GM18507 (cell line): ENCODE results near the gene SWI5.
A peak's percentile ranks its signal among the peaks of the same experiment; 100 is the strongest.

Experiments
- DNase-seq: peaks from one replicate; pipeline ENCODE4 v3.0.0; 2011; ENCODE audit warnings: low read depth; ENCODE audit not compliant: insufficient read length; ENCODE audit errors: extremely low spot score
- FAIRE-seq: peaks from 2 replicates; lab custom pipeline; 2011; peaks lifted over from hg19 to GRCh38; lab: Jason Lieb, UNC

Gene SWI5

GRCh38 chr9:128304971-128305288, 28.9 kb downstream of the SWI5 start:
- DNase-seq (no peak), FAIRE-seq (no peak)

GRCh38 chr9:128309551-128309950, 33.5 kb downstream of the SWI5 start:
- DNase-seq: no peak
- FAIRE-seq: no peak

DNA sequence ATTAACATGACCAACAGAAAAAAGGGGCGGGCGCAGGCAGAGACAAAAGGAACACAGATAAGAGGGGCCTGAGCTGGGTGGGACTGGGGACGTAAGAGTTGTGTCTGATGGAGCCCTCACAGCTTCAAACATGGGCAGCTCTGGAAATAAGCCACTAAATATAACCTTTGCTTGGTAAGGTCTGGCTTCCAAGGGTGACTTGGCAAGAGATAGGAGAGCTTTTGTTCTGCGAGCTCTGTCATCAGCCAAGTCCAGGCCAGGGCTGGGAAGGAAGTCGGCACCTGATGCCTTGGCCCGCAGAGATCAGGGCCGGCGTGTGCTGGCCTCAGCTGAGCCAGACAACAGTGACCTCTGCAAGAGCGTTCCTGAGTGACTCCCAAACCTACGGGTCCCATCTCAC, 34.4 kb downstream of the SWI5 start:
- no peak for DNase-seq
- no peak for FAIRE-seq

- no peak for DNase-seq
- FAIRE-seq: no peak
These were observed 38.6 kb downstream of the SWI5 start for GRCh38 chr9:128314697-128315096.

GRCh38 chr9:128316421-128316820, 40.3 kb downstream of the SWI5 start:
- DNase-seq (no peak), FAIRE-seq (no peak)

- DNase-seq (no peak), FAIRE-seq (no peak)
These were observed 41.6 kb downstream of the SWI5 start for GRCh38 chr9:128317629-128318028.

GRCh38 chr9:128321343-128321742, 45.3 kb downstream of the SWI5 start:
- FAIRE-seq: no peak

GRCh38 chr9:128321879-128322403, 45.9 kb downstream of the SWI5 start:
- no peak for FAIRE-seq

More at GRCh38 chr9:128321343-128321742, 45.3 kb downstream of the SWI5 start:
- no peak for DNase-seq

GRCh38 chr9:128322404-128323211, 46.5 kb downstream of the SWI5 start, which contains the start of the genes COQ4 and TRUB2:
COQ4 (plus strand) TSS chr9:128322839; CDS start chr9:128322859, 20 bp downstream.
TRUB2 (minus strand) TSS chr9:128322447; CDS start chr9:128322408, 39 bp downstream.
- peak; percentile 95 for DNase-seq
- FAIRE-seq: peak; percentile 67

More at GRCh38 chr9:128321879-128322403, 45.9 kb downstream of the SWI5 start:
- no peak for DNase-seq

DNA sequence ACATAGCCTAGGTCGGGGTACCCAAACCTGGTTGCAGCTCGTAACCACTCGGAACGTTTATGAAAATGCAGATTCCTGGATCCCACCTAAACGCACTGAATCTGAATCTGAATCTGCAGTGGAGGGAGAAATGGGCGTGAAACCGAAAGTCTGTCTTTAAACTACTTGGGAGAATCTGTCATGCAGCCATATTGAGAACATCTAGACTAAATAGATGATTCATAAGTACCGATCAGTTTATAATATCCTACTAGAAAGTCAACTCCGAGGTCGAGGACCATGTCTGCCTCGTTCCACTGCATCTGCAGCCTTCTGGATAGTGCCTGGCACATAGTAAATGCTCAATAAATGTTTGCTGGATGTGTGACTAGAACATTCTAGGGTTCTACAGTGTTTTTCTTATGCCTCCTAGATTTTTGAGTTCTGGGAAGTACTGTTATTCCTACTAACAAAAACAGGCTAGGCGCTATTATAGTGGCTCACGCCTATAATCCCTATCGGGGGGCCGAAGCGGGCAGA, 47.2 kb downstream of the SWI5 start:
- FAIRE-seq: no peak
- no peak for DNase-seq

DNA sequence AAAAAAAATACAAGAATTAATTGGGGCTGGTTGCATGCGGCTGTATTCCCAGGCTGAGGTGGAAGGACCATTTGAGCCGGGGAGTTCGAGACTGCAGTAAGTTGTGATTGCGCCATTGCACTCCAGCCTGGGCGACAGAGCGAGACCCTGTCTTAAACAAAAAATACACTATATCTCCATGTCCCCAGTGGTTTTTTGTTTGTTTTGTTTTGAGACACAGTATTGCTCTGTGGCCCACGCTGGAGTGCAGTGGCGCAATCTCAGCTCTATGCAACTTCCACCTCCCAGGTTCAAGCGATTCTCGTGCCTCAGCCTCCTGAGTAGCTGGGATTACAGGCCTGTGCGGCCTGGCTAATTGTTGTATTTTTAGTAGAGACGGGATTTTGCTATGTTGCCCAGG, 47.7 kb downstream of the SWI5 start:
- no peak for DNase-seq

GRCh38 chr9:128324401-128324800, 48.3 kb downstream of the SWI5 start:
- no peak for DNase-seq
- no peak for FAIRE-seq

More for the DNA sequence above, 47.7 kb downstream of the SWI5 start:
- FAIRE-seq: no peak

DNA sequence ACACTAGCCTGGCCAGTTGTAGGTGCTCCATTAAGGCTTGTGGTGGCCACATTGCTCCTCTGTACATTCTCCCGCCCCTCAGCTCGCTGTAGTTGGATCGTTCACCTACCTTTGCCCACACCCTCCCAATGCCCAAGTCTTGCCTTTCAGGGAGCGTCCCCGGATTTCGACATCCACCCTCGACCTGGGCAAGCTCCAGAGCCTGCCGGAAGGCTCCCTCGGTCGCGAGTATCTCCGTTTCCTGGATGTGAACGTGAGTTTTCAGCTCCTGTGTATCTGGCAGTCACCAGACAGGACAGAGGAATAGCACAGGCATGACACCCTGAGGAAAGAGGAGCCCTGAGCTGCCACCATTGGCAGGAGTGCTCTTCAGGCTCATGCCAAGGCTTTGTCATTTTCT, 49.6 kb downstream of the SWI5 start:
- FAIRE-seq (no peak), DNase-seq (no peak)

DNA sequence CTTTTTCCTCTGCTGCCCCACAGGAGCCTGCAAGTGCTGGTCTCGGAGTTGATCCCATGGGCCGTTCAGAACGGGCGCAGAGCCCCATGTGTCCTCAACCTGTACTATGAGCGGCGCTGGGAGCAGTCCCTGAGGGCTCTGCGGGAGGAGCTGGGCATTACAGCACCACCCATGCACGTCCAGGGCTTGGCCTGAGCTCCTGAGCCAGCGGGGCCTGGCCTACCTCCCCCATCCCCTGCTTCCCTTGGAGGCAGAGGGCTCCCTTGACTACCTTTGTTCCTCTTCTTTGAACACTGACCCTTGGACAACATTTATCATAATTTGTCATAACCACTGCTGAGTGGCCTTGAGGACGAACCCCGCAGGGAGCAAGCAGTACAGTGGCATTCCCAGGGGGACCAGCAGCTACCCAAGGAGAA, 57.4 kb downstream of the SWI5 start:
- no peak for DNase-seq
- FAIRE-seq: no peak

DNA sequence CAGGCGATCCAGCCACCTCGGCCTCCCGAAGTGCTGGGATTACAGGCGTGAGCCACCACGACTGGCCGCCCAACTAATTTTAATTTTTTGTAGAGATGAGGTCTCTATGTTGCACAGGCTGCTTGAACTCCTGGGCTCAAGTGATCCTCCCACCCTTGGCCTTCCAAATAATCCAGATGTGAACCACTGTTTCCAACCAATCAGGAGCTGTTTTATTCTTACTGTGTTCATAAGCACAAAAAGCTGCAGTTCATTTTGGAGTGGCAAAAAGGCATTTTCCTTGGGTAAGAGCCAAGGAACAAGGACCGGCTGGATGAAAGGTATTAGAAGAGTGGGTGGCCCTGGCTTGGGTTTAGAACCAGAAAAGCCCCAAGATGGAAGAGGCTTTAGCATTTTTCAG, 59.1 kb downstream of the SWI5 start:
- no peak for FAIRE-seq

GRCh38 chr9:128335914-128336313, 59.8 kb downstream of the SWI5 start:
- no peak for DNase-seq
- no peak for FAIRE-seq

More for the DNA sequence above, 59.1 kb downstream of the SWI5 start:
- no peak for DNase-seq

GRCh38 chr9:128337936-128338335, 61.9 kb downstream of the SWI5 start:
- no peak for FAIRE-seq
- no peak for DNase-seq
